Left forelimb (tissue), 1 donor: ENCODE results near the gene FMNL1.
"Not testable (repeated sequence)": the region's sequence is repeated elsewhere in the genome, so short reads cannot be mapped to it uniquely, and the experiment has no call there.

ENCODE experiments used
- DNase-seq: peaks from one replicate; pipeline ENCODE4 v3.0.0-alpha.2; 2018; ENCODE audit warnings: low spot score

Gene FMNL1

DNA sequence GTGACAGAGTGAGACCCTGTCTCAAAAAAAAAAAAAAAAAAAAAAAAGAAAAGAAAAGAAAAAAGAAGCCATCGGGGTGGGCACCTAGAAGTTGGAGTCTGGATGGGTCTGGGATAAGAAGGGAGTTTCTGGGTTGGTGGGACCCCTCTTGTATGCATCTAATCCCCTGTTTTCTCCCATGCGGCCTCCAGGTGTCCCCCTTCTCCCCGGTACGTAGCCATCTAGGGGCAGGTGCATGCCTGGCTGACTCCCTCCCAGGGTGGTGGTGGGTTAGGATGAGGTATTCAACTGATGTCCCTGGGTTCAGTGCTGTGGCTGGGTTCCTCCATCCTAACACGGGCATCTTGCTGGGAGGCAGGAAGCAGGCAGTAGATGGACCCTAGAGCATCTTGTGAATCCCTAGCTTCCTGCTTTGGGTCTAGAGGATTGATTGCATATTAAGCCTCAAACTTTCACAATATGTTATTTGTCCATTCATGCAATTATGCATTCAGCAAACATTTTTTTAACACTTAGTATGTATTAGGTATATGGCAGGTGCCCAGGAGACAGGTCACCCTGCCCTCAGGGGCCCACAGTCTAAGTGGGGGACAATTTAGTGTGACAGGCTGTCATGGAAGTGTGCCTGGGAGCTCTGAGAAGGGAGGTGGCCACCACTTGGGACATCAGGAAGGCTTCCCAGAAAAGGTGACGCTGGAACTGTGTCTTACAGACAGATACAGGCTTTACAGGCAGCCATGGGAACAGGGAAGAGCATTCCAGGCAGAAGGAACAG lies 13.1 kb downstream of the FMNL1 start:
- DNase-seq = no peak

DNA sequence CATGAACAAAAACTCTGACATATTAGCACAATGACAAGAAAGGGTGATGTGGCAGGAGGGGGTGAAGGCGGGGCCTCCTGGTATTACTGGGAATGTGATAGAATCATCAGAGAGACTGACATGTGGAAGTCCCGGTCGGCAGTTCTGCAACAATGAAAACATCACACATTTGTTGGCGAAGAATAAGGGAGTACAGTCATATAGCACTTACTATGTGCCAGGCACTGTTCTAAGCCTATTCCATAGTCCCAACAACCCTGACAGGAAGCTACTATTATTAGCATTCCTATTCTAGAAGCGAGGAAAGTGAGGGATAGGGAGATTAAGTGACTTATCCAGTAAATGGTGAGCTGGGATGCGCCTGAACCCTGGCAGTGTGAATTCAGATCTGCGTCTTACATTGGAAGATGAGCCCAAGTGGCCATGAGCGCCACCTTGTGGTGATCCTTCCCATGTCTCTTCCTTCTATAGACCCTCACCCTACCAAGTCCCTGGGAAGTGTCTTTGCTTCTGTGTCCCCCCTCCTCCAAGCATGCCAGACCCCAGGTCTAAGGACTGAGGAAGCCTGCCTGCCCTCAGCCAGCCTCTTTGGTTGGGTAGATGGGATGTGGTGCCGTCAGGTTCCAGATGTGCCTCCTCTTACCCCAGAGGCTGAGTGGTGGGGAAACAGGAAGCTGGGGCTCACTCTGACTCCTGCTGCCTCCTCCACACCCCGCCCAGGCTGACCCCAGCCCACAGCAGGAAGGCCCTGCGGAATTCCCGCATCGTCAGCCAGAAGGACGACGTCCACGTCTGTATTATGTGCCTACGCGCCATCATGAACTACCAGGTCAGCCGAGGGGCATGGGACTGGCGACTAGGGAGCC lies 14.0 kb downstream of the FMNL1 start:
- DNase-seq = no peak

DNA sequence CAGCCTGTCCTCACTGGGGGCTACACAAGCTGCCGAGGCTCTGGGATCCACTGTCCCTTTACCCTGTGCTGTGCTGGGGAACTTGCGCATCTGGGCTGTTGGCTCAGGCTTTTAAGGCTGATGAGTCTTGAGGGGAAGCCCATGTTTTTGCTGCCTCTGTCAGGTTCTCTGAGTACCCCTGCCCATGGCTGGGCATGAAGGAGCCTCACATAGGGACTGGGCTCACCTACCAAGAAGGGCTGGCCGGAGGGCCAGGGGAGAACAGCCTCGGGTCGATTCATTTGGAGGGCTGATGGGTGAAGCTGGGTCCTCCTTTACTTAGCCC lies 14.6 kb downstream of the FMNL1 start:
- DNase-seq = no peak

DNA sequence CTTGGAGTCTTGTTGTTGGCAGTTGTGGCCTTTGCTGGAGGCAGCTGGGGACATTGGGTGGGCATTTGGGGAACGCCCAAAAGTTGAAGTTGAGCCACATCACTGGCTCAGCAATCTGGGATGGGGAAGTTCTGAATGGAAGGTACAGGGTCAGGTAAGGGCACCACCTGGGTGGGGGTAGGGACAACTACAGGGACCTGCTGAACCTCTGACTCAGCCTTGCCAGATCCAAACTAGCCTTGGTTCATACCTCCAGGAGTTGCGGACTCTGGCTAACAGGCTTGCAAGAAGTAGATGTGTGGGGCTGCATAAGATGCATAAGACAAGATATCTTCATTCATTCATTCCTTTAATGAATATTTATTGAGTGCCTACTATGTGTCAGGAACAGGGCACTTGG lies 16.0 kb downstream of the FMNL1 start:
- DNase-seq = no peak

DNA sequence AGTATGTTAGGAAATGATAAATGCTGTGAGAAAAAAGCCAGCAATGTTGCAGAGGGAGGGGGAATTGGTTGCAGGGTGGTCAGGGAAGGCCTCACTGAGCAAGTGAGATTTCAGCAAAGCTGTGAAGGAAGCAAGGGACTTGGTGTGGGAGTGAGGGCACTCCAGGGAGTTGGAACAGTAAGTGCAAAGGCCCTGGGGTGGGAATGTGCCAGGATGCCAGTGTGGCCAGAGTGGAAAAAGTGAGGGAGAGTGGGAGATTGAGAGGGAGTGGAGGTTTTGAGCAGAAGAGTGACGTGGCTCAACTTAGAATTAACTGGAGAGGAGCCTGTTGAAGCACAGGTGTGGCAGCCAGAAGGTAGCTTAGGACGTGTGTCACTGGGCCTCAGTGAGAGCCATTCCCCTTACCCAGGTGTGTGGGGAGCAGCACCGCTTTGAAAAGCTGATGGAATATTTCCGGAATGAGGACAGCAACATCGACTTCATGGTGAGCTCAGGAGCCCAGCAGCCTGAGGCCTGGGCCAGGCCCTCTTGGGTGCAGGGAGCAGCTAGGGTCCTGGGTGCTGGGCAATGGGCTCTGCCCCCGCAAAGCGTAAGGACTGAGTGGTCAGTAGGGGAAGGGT lies 16.6 kb downstream of the FMNL1 start:
- no peak for DNase-seq

DNA sequence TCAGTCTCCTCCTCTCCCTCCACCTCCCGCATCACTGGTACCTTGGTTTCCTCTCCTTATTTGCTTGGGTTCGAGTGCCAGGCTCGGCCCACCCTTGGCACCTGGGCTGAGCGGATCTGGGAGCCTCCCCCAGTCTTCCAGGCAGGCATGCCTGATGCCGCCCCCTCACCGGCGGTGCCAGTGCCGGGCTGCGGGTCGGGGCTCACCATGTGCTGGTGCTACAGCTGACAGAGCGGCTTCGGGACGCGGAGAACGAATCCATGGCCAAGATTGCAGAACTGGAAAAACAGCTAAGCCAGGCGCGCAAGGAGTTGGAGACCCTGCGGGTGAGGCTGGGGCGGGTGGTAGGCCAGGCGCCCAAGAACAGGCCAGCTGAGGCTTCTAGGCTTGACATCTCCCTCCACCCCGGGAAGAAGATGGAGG lies 19.2 kb downstream of the FMNL1 start:
- DNase-seq = no peak

DNA sequence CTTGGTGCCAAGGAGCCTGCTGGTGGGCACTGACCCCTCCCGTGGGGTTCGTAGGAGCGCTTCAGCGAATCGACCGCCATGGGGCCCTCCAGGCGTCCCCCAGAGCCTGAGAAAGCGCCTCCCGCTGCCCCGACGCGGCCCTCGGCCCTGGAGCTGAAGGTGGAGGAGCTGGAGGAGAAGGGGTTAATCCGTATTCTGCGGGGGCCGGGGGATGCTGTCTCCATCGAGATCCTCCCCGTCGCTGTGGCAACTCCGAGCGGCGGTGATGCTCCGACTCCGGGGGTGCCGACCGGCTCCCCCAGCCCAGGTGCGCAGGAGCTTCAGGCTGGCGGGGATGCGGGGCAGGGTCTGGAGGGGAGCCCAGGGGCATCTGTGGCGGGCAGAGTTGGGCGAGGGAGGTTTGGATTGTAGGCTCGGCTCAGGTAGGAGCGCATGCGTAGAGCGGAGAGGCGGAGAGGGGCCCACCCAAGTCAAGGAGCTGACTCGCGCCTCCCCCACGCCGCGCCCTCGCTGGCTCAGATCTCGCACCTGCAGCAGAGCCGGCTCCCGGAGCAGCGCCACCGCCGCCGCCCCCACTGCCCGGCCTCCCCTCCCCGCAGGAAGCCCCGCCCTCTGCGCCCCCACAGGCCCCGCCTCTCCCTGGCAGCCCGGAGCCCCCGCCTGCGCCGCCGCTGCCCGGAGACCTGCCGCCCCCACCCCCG lies 19.8 kb downstream of the FMNL1 start:
- DNase-seq = no peak

DNA sequence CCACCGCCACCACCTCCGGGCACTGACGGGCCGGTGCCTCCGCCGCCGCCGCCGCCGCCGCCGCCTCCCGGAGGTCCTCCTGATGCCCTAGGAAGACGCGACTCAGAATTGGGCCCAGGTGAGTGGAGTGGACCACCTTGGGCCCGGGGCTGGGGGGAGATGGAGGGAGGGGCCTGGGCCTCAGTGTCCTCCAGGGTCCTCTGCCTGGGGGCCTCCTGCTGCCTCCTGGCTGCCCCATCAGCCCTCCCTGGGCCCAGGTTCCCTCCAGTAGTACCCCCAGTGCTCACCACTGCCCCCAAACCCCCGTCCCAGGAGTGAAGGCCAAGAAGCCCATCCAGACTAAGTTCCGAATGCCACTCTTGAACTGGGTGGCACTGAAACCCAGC lies 20.3 kb downstream of the FMNL1 start:
- DNase-seq = no peak

DNA sequence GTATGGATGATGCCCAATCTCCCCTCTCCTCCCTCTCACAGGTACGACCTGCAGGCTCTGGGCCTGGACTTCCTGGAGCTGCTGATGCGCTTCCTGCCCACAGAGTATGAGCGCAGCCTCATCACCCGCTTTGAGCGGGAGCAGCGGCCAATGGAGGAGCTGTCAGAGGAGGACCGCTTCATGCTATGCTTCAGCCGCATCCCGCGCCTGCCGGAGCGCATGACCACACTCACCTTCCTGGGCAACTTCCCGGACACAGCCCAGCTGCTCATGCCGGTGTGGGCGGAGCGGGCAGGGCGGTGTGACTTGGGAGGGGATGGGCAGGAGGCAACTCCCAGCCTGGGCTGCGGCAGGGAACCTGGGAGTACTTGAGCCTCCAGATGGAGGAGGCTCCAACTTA lies 22.1 kb downstream of the FMNL1 start:
- no peak for DNase-seq

DNA sequence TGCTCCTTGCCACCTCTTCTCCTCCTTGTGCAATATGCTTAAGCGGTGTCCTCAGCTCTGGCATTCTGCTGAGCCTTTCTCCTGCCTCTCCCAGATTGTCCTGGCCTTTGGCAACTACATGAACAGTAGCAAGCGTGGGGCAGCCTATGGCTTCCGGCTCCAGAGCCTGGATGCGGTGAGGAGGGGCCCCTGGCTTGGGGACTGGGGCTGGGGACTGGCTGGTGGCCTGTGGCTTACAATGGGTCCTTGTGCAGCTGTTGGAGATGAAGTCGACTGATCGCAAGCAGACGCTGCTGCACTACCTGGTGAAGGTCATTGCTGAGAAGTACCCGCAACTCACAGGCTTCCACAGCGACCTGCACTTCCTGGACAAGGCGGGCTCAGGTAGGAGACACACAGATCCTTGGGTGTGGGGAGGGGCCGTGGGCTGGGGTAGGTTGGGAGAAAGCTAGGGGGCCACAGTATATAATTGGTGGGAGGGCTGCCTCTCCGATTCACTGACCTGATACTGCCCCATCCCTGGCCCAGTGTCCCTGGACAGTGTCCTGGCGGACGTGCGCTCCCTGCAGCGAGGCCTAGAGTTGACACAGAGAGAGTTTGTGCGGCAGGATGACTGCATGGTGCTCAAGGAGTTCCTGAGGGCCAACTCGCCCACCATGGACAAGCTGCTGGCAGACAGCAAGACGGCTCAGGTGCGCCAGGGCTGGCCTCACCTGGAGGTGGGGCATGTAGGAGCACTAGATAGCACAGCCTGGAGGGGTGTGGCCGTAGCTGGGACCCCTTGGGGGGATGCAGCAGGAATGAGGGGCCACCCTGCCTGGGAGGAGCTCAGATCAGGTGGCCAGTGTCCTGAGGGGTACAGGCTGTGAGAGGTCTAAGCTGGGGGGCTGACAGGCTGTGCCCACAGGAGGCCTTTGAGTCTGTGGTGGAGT lies 23.3 kb downstream of the FMNL1 start:
- no peak for DNase-seq

DNA sequence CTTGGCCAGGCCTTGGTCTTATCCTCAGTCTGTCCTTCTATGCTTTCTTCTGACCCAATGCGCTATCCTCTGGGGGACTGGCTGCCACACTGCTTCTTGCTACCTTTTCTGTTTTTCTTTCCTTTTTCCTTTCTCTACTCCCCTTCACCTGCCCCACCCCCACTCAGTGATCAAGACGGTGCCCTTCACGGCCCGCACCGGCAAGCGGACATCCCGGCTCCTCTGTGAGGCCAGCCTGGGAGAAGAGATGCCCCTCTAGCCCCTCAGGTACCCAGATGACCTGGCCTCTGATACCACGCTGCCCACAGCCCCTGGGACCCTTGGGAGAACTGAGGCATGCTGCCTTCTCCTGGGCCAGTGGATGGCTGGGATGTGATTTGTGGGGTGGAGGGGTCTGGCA lies 24.7 kb downstream of the FMNL1 start:
- DNase-seq = no peak

DNA sequence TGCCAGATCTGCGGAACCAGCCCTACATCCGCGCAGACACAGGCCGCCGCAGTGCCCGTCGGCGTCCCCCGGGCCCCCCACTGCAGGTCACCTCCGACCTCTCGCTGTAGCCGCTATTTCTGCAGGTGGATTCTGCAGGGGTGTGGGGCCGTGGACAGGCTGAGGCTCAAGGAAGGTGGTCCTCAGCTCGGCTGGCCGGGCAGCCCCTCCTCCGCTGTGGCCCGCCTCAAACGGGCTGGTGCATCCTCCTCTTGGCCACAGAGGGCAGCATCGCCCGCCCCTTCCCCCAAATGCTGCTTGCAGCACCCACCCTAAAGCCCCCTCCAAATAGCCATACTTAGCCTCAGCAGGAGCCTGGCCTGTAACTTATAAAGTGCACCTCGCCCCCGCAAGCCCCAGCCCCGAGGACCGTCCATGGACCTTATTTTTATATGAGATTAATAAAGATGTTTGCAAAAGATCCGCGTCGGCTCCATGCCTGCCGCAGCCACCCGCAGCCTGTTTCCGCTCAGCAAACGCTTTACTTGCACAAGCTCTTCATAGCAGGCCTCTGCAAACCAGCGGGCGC lies 25.3 kb downstream of the FMNL1 start:
- no peak for DNase-seq

DNA sequence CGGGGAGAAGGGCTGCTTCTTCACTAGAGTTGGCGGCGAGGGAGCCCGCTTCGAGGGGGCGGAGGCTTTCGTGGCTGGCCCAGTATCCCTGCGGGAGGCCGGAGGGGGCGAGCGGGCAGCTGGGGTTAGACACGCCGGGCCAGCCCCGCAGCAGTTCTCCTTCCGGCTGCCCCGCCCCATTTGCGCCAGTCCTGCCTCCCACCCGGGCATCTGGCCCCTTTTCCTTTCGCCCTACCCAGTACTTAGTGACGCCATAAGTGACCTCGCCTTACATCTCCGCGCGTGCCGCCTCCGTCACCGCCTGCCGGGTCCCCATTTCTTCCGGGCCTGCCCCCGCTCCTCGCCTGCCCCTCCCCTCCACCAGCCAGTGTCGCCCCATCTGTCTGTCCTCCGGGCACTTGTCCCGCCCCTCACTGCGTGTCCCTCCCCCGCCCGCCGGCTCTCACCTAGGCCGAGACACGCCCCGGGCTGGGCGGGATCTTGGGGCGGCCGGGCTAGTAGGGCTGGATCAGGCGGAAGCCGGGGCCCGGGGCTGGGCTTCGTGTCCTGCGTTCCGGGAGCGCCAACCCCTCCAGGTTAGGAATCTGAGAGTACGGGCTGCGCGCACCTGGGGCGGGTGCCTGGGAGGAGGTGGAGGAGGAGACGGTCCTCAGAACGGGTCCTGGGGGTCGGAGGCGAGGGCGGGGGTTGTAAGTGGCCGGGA lies 25.9 kb downstream of the FMNL1 start:
- peak; percentile 78 for DNase-seq

DNA sequence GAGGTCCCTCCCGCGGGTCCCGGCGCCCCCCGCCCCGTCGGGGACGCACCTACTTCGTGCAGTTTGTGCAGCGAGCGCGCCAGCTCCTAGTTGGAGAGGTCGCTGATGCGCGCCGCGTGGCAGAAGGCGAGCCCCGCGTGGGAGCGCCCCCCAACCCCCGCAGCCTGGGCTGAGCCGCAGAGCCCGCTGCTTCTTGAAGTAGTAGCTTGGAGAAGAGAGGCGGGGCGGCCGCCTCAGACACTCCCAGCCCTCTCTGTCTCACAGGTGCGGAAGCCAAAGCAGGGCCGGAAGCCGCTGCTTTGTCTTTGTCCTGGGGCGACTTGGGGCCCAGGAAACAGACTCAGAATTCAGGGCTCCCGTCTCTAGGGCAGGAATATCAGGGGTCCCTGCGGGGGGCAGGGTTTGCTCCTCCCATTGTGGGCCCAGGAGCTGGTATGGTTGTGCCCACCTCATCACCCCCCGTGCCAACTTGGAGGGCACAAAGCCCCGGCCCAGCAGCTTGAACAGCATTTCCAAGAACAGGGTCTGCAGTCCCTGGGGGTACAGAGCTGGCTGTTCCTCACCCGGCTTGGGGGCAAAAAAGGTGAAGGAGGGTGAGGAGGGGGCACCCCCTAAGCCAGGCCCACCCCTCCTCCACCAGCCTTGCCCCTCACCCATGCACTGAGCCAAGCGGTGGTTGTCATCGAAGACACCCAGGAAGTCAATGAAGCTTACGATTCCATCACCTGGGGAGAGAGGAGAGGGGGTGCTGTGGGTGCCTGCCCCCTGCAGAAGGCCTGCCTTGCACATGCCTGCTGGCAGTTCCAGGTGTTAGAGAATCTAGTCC lies 26.7 kb downstream of the FMNL1 start:
- DNase-seq = no peak

DNA sequence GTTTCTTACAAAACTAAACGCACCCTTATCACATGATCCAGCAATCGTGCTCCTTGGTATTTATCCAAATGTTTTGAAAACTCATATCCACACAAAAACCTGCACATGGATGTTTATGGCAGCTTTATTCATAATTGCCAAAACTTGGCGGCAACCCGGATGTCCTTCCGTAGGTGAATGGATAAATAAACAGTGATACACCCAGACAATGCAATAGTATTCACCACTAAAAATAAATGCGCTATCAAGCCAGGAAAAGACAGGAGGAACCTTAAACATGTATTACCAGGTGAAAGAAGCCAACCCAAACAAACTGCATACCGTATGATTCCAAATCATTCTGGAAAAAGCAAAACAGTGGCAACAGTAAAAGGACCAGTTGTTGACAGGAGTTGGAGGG lies 30.2 kb downstream of the FMNL1 start:
- DNase-seq = no peak

DNA sequence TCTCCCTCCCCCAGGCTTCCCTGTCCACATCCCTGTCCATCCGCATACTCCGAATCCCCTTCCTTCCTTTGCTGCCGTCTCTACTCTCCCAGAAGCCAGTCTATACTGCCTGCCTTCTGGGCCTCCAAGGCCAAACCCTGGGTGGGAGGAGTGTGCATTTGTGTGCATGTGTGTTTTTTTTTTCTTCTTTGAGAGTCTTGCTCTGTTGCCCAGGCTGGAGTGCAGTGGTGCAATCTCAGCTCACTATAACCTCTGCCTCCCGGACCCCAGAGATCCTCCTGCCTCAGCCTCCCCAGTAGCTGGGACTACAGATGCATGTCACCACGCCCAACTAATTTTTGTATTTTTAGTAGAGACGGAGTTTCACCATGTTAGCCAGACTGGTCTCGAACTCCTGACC lies 31.6 kb downstream of the FMNL1 start:
- DNase-seq = not testable (repeated sequence)

DNA sequence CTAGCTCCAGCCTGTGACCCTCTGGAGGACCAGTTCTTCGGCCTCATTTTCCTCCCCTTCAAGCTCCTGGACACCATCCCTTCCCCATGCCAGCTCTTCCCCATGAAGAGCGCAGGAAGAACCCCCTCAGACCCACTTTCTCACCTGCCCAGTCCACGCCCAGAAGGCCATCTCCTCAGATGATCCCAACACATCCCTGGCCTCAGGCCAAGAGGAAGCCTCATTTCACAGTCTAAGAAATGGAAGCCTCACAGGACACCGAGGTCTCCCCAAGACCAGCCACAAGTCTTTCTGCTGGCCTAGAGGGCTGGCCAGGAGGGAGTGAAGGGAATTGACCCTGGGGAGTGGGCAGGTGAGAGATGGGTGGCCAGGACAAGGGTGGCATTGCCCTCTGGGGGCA lies 32.2 kb downstream of the FMNL1 start:
- DNase-seq = no peak

DNA sequence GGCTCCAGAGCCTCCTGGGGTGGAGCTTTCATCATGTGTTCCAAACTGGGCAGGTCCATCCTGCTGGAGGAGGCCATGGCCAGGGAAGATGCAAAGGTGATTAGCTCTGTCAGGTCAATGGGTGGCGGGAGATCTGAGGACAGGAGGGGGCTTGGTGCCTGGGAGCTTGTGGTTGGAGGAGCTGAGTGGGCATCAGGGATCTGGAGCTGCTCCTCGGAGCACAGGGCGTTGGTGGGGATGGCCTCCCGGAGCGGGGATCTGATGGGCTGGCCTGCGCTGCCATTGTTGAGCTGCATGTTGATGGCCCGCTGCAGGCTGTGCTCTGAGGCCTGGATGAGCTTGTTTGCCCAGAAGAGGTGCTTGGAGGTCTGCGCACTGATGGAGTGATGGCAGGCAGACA lies 33.7 kb downstream of the FMNL1 start:
- no peak for DNase-seq
